IPS-15b (cell line): ENCODE data around the gene GPR162.
"Not testable (repeated sequence)": the region's sequence is repeated elsewhere in the genome, so short reads cannot be mapped to it uniquely, and the experiment has no call there.

Experiments used
- H3K27me3 ChIP-seq: one replicate; pipeline ENCODE4 v1.6.1; 2013; ENCODE audit warnings: low read length; ENCODE audit not compliant: control insufficient read depth, insufficient read depth
- H3K36me3 ChIP-seq: one replicate; pipeline ENCODE4 v1.6.1; 2013; ENCODE audit warnings: low read length; ENCODE audit not compliant: control insufficient read depth, insufficient read depth
- H3K4me1 ChIP-seq: one replicate; pipeline ENCODE4 v1.6.1; 2013; ENCODE audit warnings: mild to moderate bottlenecking, low read length; ENCODE audit not compliant: control insufficient read depth, insufficient read depth
- H3K4me3 ChIP-seq: one replicate; pipeline ENCODE4 v1.5.1; 2013; ENCODE audit warnings: low read depth, low read length
- H3K9ac ChIP-seq: one replicate; pipeline ENCODE4 v1.6.1; 2013; ENCODE audit warnings: low read depth, mild to moderate bottlenecking, low read length
- H3K9me3 ChIP-seq: one replicate; pipeline ENCODE4 v1.6.1; 2013; ENCODE audit warnings: mild to moderate bottlenecking, low read length; ENCODE audit not compliant: control insufficient read depth, insufficient read depth

The GPR162 gene

DNA sequence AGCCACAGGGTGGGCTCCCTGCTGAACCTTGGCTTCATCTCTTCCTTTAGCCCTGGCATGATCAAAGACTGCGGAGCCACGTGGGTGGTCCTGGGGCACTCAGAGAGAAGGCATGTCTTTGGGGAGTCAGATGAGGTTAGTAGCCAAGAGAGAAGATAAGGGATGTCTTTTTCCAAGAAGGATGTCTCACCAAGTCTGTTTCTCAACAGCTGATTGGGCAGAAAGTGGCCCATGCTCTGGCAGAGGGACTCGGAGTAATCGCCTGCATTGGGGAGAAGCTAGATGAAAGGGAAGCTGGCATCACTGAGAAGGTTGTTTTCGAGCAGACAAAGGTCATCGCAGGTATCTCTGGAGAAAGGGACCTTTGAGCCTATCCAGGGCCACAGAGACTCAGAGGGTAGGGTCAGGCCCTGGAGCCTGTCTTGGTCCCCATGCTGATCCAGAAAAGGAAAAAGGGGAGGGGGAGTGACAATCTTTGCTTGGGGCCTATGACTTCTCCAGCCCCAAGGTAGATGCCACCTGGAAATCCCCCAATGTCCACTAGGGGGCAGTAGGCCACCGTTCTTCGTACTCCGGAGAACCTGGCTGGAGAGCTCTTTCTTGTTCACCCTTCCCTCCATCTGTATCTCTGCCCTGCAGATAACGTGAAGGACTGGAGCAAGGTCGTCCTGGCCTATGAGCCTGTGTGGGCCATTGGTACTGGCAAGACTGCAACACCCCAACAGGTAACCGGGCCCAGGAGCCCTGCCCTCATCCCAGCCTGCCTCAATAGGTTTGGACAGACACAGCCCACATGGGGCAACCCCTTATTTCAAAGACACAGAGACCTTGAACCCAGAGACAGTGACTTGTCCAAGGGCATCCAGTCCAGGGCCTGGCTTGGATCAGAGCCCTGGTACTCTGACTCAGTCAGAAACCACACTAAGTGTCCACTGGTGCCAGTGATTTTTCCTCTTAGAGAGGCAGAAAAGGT is 47.7 kb downstream of the GPR162 start:
- peak overlapping the region; percentile 89 for H3K9ac ChIP-seq
- peaks cover 43% of the 10 kb centered on the region for H3K36me3 ChIP-seq
- peaks cover 13% of the 10 kb centered on the region for H3K4me1 ChIP-seq

DNA sequence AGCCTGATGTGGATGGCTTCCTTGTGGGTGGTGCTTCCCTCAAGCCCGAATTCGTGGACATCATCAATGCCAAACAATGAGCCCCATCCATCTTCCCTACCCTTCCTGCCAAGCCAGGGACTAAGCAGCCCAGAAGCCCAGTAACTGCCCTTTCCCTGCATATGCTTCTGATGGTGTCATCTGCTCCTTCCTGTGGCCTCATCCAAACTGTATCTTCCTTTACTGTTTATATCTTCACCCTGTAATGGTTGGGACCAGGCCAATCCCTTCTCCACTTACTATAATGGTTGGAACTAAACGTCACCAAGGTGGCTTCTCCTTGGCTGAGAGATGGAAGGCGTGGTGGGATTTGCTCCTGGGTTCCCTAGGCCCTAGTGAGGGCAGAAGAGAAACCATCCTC is 48.7 kb downstream of the GPR162 start:
- peak overlapping the region; percentile 47 for H3K9ac ChIP-seq
- H3K4me1 ChIP-seq = peaks cover 13% of the 10 kb centered on the region
- peak overlapping the region; percentile 18 for H3K4me3 ChIP-seq
- H3K9me3 ChIP-seq, H3K27me3 ChIP-seq: not testable (repeated sequence)
- H3K36me3 ChIP-seq = peaks cover 34% of the 10 kb centered on the region

More for the DNA sequence above, 47.7 kb downstream of the GPR162 start:
- Histone ChIP-seq H3K9me3 (no peaks in the 10 kb centered on the region), H3K27me3 (no peaks in the 10 kb centered on the region), H3K4me3 (peak overlapping the region; percentile 95)

DNA sequence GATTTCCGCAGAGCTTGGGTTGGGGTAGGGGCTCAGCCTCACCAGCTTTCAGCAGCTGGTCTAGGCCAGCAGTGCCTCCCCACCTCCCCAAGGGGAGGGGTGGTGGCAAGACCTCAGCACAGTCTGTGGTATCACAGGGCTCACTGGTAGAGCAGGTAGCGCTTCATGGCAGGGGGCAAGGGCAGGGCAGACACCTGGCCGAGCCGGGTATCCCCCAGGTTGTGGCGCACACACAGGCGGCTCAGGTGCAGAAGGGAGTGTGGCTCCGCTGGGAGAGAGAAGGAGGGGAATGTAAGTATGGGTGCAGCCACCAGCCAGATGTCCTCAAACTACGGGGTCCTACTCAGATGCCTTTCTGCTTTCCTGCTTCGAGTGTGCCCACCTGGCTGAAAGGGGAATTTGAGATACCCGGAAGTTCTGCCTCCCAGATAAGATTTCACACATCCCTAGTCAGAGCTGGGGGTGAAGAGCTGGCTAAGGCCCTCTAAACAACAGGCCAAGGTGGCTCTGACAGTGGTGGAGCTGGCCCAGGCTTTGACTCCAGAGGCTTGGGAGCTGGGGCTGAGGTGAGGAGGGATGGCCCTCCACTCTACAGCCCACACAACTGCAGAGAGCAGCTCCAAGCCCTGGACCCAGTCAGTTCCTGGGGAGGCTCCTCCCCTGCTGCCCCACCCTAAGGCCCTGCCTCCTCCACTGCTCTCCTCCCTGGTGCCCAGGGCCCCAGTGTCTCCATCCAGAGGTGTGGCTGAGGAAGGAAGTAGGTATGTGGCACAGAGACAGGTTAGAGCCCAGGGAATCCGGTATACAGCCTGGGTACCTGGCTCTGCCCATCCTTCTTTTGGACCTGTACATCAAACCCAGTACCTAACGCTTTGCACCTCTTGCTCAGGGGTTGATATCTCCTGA is 49.7 kb downstream of the GPR162 start:
- peaks cover 37% of the 10 kb centered on the region for H3K36me3 ChIP-seq

DNA sequence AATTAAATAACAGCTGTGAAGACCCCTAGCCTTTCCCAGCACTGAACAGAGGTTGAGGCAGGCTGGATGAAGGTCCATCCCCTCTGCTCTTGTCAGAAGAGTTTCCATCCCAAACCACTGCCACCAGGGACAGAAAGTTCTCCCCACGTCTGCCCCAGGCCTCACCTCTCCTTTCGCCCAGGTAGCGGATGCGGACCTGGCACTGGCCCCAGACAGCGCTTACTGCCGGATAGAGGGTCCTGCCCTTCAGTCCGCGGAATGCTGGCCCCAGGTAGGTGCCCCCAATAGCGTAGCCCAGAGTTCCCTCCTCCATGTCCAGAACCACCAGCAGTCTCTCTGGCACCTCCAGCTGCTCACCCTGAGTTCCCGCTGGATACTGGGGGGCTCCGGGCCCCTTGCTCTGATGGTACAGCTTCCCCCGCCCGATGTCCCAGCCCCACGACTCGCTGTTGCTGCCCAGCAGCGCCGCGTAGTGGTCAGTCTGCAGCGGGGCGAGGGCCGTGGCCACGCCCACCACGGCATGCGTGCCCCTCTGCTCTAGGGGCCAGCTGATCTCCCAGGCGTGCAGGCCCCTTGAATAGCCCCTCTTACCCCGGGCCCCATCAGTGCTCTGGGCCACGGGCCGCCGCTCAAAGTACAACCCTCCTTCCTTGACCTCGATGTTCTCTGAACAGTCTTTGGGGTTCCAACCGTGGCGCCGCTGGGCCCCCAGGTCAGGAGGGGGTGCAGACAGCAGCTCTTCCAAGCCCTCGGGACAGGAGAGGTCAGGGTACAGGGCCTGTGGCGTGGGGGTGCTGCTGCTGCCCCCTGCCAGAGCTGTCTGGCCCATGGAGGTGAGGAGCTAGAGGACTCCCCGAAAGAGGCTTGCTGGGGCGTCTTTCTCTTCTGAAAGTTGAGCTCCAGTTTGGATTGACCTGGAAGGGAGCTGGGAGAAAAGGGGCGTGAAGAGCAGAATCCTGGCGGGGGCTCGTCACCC is 50.7 kb downstream of the GPR162 start:
- peak overlapping the region; percentile 89 for H3K9ac ChIP-seq
- peaks cover 37% of the 10 kb centered on the region for H3K36me3 ChIP-seq
- peaks cover 3% of the 10 kb centered on the region for H3K4me1 ChIP-seq
- peak overlapping the region; percentile 97 for H3K4me3 ChIP-seq
- H3K27me3 ChIP-seq = no peaks in the 10 kb centered on the region
- no peaks in the 10 kb centered on the region for H3K9me3 ChIP-seq

More for the DNA sequence above, 49.7 kb downstream of the GPR162 start:
- H3K9ac ChIP-seq = peak overlapping the region; percentile 68
- peak overlapping the region; percentile 97 for H3K4me3 ChIP-seq
- peaks cover 8% of the 10 kb centered on the region for H3K4me1 ChIP-seq
- H3K27me3 ChIP-seq = no peaks in the 10 kb centered on the region
- H3K9me3 ChIP-seq = no peaks in the 10 kb centered on the region

DNA sequence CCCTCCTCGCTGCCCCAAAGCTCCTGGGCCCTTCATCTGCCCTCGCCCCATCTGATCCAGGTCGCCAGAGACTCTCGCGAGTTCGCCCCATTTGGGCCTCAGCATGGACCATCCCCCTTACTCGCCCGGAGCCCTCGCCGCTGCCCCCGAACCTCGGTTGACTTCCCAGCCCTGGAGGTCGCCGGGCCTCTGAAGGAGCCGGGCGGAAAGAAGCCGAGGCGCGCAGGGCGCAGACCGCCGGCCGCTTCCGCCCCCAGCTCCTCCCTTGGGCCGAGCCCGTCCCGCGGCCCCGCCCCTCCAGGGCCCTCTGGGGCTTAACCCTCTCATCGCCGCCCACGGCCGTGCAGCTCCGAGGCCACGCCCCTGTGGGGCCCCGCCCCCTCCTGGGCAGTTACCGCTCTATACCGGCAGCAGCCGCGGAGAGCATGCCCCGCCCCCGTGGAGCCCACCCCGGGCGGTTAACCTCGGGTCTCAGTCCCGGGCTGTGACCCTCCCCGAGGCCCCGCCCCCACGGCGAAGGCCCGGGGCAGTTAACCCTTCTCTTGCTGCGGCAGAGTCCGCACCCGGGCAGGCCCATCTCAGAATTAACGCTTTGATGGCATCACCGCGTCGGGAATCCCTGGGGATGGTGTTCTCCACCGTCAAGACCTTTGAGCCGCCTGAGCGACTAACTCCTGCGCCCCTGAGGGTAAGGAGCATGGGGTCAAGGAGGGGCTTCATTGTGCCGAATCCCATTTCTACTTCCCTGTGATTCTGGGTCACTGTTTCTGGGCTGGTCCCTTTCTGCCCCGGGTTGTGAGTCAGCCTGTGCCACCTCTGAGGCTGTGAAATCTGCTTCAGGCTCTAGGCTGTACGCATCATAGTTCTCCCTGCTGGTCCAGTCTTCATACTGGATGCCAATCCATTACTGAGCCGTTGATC is 51.7 kb downstream of the GPR162 start, which contains the start of gene SPSB2:
SPSB2 (minus strand) TSS at position 210 of the 921 bp plus-strand sequence. CDS start 402 bp downstream, outside the sequence.
- Histone ChIP-seq H3K9ac (peak within 1 kb of the TSS; percentile 89), H3K36me3 (peaks cover 37% of the 10 kb centered on the region), H3K4me3 (peak within 1 kb of the TSS; percentile 97), H3K9me3 (no peaks in the 10 kb centered on the region), H3K4me1 (peaks cover 3% of the 10 kb centered on the region), H3K27me3 (no peaks in the 10 kb centered on the region)

DNA sequence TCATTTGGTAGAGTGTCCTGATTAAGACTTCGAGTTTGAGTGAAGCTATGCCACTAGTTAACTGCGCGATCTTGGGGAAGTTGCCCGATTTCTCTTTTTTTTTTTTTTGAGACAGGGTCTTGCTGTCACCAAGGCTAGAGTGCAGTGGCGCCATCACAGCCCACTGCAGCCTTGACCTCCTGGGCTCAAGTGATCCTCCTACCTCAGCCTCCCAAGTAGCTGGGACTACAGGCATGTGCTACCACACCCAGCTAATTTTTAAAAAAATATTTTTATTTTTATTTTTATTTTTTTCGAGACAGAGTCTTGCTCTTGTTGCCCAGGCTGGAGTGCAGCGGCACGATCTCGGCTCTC is 52.4 kb downstream of the GPR162 start:
- H3K9ac ChIP-seq = not testable (repeated sequence)

More for the DNA sequence above, 52.4 kb downstream of the GPR162 start:
- H3K36me3 ChIP-seq = peaks cover 33% of the 10 kb centered on the region
- H3K4me1 ChIP-seq, H3K27me3 ChIP-seq, H3K9me3 ChIP-seq: not testable (repeated sequence)
- peak overlapping the region; percentile 55 for H3K4me3 ChIP-seq
